B cell (primary cell): Measurements from ENCODE around the gene FREM3. TPM values are rescaled to one million over a fixed set of nuclear protein-coding genes. Genes with fewer than 3 reads are reported as not detected.

Experiments used
- ATAC-seq: fragments of 200-7000 bp; cut with Tn5 transposase; one replicate; pipeline ENCODE4 v1.10.0; 2021; ENCODE audit warnings: low read depth, mild to moderate bottlenecking, moderate number of reproducible peaks, moderate library complexity
- CTCF ChIA-PET: fragments of 350-600 bp; sonication (Branson Sonifier 250); formaldehyde crosslinking; loops from one replicate; lab custom pipeline; 2021; ENCODE audit warnings: antibody characterized with exemption, inconsistent platforms; lab: Charles Lee
- POLR2A ChIA-PET: fragments of 350-600 bp; sonication (Branson Sonifier 250); formaldehyde crosslinking; loops from one replicate; lab custom pipeline; 2021; ENCODE audit warnings: antibody characterized with exemption; lab: Charles Lee
- DNase-seq: peaks from one replicate; pipeline ENCODE4 v3.0.0; 2013
- H2AFZ ChIP-seq: 2 replicates; pipeline ENCODE4 v1.6.1; 2012; ENCODE audit warnings: mild to moderate bottlenecking, low read depth, low read length; ENCODE audit not compliant: insufficient read depth, poor library complexity, severe bottlenecking
- H3K27ac ChIP-seq, 2 donors: 1 replicate in 1 of 2; 2 replicates in 1 of 2; pipeline ENCODE4 v1.5.1; 2012 to 2013; ENCODE audit warnings: low read length in 2 of 2, mild to moderate bottlenecking in 2 of 2, moderate library complexity in 1 of 2
- H3K27me3 ChIP-seq, 4 experiments: fragments of 200-600 bp in 1 of 4; sonication (generic) in 1 of 4; replicated peaks in 1 of 4; 1 replicate in 2 of 4; 2 replicates in 2 of 4; pipeline versions ENCODE4 v1.6.1 to v1.7.0; 2013 to 2016; ENCODE audit warnings: low read length in 3 of 4, mild to moderate bottlenecking in 2 of 4, mixed read lengths in 1 of 4, moderate library complexity in 1 of 4; ENCODE audit not compliant: insufficient read depth in 4 of 4, control insufficient read depth in 3 of 4; ENCODE audit errors: control extremely low read depth in 1 of 4
- H3K36me3 ChIP-seq, 2 experiments: replicated peaks in 1 of 2; 1 replicate in 1 of 2; 2 replicates in 1 of 2; pipeline versions ENCODE4 v1.6.1 to v1.7.1; 2013; ENCODE audit warnings: low read length in 1 of 2; ENCODE audit not compliant: insufficient read depth in 2 of 2, control insufficient read depth in 1 of 2; ENCODE audit errors: control extremely low read depth in 1 of 2, extremely low read depth in 1 of 2
- H3K4me1 ChIP-seq, 2 donors: fragments of 200-600 bp in 1 of 2; sonication (generic) in 1 of 2; 1 replicate in 1 of 2; 2 replicates in 1 of 2; pipeline versions ENCODE4 v1.5.1 to v1.6.1; 2013 to 2017; ENCODE audit warnings: low read length in 2 of 2; ENCODE audit not compliant: control insufficient read depth in 2 of 2, insufficient read depth in 2 of 2
- H3K4me2 ChIP-seq: replicated peaks from 2 replicates; pipeline ENCODE3; 2012; ENCODE audit warnings: mild to moderate bottlenecking, low read depth, low read length; ENCODE audit not compliant: poor library complexity, severe bottlenecking
- H3K4me3 ChIP-seq, 5 experiments: fragments of 200-600 bp in 1 of 5; sonication (generic) in 1 of 5; 1 replicate in 3 of 5; 2 replicates in 2 of 5; pipeline versions ENCODE4 v1.5.1 to v1.7.0; 2011 to 2016; ENCODE audit warnings: low read length in 4 of 5, mild to moderate bottlenecking in 4 of 5, low read depth in 2 of 5, control low read depth in 1 of 5, moderate library complexity in 1 of 5; ENCODE audit not compliant: insufficient read depth in 1 of 5; ENCODE audit errors: control extremely low read depth in 1 of 5, extremely low read depth in 1 of 5
- H3K79me2 ChIP-seq: fragments of 200-600 bp; sonication (generic); one replicate; pipeline ENCODE4 v1.6.0; 2016; ENCODE audit warnings: low read length; ENCODE audit not compliant: control insufficient read depth, insufficient read depth
- H3K9ac ChIP-seq: fragments of 200-600 bp; sonication (generic); 2 replicates; pipeline ENCODE4 v1.6.1; 2017; ENCODE audit warnings: mild to moderate bottlenecking, low read length, moderate library complexity
- H3K9me3 ChIP-seq, 3 donors: one replicate each; pipeline versions ENCODE4 v1.6.1 to v1.7.1; 2013; ENCODE audit warnings: low read length in 2 of 3; ENCODE audit not compliant: control insufficient read depth in 2 of 3, insufficient read depth in 1 of 3; ENCODE audit errors: control extremely low read depth in 1 of 3
- H4K20me1 ChIP-seq: 2 replicates; pipeline ENCODE4 v1.6.0; 2012; ENCODE audit warnings: mild to moderate bottlenecking, low read length; ENCODE audit not compliant: insufficient read depth, control insufficient read depth, poor library complexity, severe bottlenecking
- H3K27ac Mint-ChIP-seq: one replicate; pipeline ENCODE4 v1.8.0; 2021; ENCODE audit warnings: mixed read lengths
- H3K27me3 Mint-ChIP-seq: one replicate; pipeline ENCODE4 v1.8.0; 2021; ENCODE audit warnings: mixed read lengths
- H3K4me1 Mint-ChIP-seq: one replicate; pipeline ENCODE4 v1.8.0; 2021; ENCODE audit warnings: mixed read lengths
- H3K4me3 Mint-ChIP-seq: one replicate; pipeline ENCODE4 v1.8.0; 2021; ENCODE audit warnings: mixed read lengths
- H3K9me3 Mint-ChIP-seq: one replicate; pipeline ENCODE4 v1.8.0; 2022; ENCODE audit warnings: mixed read lengths; ENCODE audit not compliant: insufficient read depth
- CTCF ChIP-seq: fragments of 200-600 bp; IDR thresholded peaks from one replicate; pipeline ENCODE4 v1.8.0; 2022; ENCODE audit warnings: antibody characterized with exemption, mild to moderate bottlenecking
- EZH2 ChIP-seq: IDR thresholded peaks from 2 replicates; pipeline ENCODE4 v1.6.1; 2012; ENCODE audit warnings: borderline replicate concordance, low read depth, mild to moderate bottlenecking, moderate library complexity, low read length; ENCODE audit not compliant: insufficient read depth, poor library complexity, severe bottlenecking
- WGBS: methylation state at CpG from one replicate; pipeline ENCODE4 v1.1.5; 2013; ENCODE audit warnings: missing lambda C conversion rate; ENCODE audit not compliant: insufficient coverage; 5-methylcytosine and 5-hydroxymethylcytosine counted together
- intact Hi-C: fragments of 100-400 bp; cut with micrococcal nuclease; formaldehyde crosslinking; loops from one replicate; pipeline ENCODE4 v1.10.0; 2022
- polyA plus RNA-seq: library from polyadenylated mRNA; depleted of rRNA; stranded (reverse); fragments of >200 nt; gene quantifications from 2 replicates; pipeline ENCODE4 v1.2.3, GENCODE V29; 2012
- total RNA-seq, 2 donors: library from RNA; stranded (reverse); fragments of 120-200 nt in 1 of 2; gene quantifications; 1 replicate in 1 of 2; 2 replicates in 1 of 2; pipeline versions ENCODE4 v1.2.3 to v1.2.4, GENCODE V29; 2013 to 2022

The FREM3 gene
- total and polyA plus RNA-seq, 2 donors (not counting 1 experiment from before 2014, with no cell fraction given): not detected

GRCh38 chr4:143642611-143643010 is 57.9 kb downstream of the FREM3 start:
- no peak overlapping the region for H2AFZ ChIP-seq
- H3K27me3 ChIP-seq: no peaks in the 10 kb centered on the region
- no peaks in the 10 kb centered on the region for H3K27me3 Mint-ChIP-seq
- DNase-seq (no peak), ATAC-seq (no peak)
- H3K4me3 Mint-ChIP-seq: no peak overlapping the region
- no peak overlapping the region for H3K4me2 ChIP-seq
- WGBS: no CpG with 5 or more reads among the region's 1 CpG
- H3K4me1 ChIP-seq: no peaks in the 10 kb centered on the region
- POLR2A ChIA-PET: no interaction called here
- no peaks in the 10 kb centered on the region for H3K36me3 ChIP-seq
- TF ChIP-seq EZH2: no peak
- TF ChIP-seq CTCF: no peak
- CTCF ChIA-PET: no interaction called here
- peaks cover 2 to 10% (median 5%) of the 10 kb centered on the region in 3 donors for H3K9me3 ChIP-seq
- peaks cover 10% of the 10 kb centered on the region for H3K9me3 Mint-ChIP-seq
- no peaks in the 10 kb centered on the region for H3K4me1 Mint-ChIP-seq
- no peak overlapping the region for H3K27ac Mint-ChIP-seq
- intact Hi-C loops: no loop called here
- H3K79me2 ChIP-seq: no peaks in the 10 kb centered on the region
- H4K20me1 ChIP-seq: no peaks in the 10 kb centered on the region
- H3K4me3 ChIP-seq: no peak overlapping the region
- H3K27ac ChIP-seq: no peak overlapping the region
- no peak overlapping the region for H3K9ac ChIP-seq

GRCh38 chr4:143641361-143641760 is 59.1 kb downstream of the FREM3 start:
- H3K36me3 ChIP-seq: no peaks in the 10 kb centered on the region
- ATAC-seq: no peak
- POLR2A ChIA-PET: no interaction called here

More at GRCh38 chr4:143641361-143641760, 59.1 kb downstream of the FREM3 start:
- Histone ChIP-seq H3K27me3 (no peaks in the 10 kb centered on the region), H4K20me1 (no peaks in the 10 kb centered on the region), H3K9ac (no peak overlapping the region), H3K79me2 (no peaks in the 10 kb centered on the region), H3K4me2 (no peak overlapping the region), H2AFZ (no peak overlapping the region), H3K27ac (no peak overlapping the region), H3K4me3 (no peak overlapping the region), H3K9me3 (peaks cover 0 to 2% (median under 1%) of the 10 kb centered on the region in 3 donors), H3K4me1 (no peaks in the 10 kb centered on the region)
- intact Hi-C loops: no loop called here
- Mint-ChIP-seq H3K4me1 (no peaks in the 10 kb centered on the region), H3K4me3 (no peak overlapping the region), H3K9me3 (peaks cover 4% of the 10 kb centered on the region), H3K27me3 (no peaks in the 10 kb centered on the region), H3K27ac (no peak overlapping the region)
- CTCF ChIA-PET: no interaction called here
- TF ChIP-seq CTCF (no peak), EZH2 (no peak)
- DNase-seq: no peak
- 100% methylated on average over 1 of the region's 1 CpG for WGBS
